GM10248 (cell line): Measurements from ENCODE around the gene SLC43A2.

Experiments used
- CTCF ChIA-PET: fragments of 300-600 bp; sonication (Branson Sonifier 250); formaldehyde crosslinking; extraction: SDS; loops from one replicate; lab custom pipeline; 2021; ENCODE audit warnings: antibody characterized with exemption; lab: Yijun Ruan, JAX
- POLR2A ChIA-PET: fragments of 350-650 bp; sonication (Branson Sonifier 250); formaldehyde crosslinking; extraction: SDS; loops from one replicate; lab custom pipeline; 2020; ENCODE audit warnings: antibody characterized with exemption; lab: Yijun Ruan, JAX
- DNase-seq: peaks from one replicate; pipeline ENCODE4 v3.0.0; 2012; ENCODE audit errors: extremely low spot score
- TF ChIP-seq, protein P1 (sequence below): IDR thresholded peaks from 2 replicates; pipeline ENCODE4 v1.5.1; 2012; ENCODE audit warnings: mild to moderate bottlenecking, low read depth; ENCODE audit errors: extremely low read depth, missing control alignments, control extremely low read depth

SLC43A2 gene

DNA sequence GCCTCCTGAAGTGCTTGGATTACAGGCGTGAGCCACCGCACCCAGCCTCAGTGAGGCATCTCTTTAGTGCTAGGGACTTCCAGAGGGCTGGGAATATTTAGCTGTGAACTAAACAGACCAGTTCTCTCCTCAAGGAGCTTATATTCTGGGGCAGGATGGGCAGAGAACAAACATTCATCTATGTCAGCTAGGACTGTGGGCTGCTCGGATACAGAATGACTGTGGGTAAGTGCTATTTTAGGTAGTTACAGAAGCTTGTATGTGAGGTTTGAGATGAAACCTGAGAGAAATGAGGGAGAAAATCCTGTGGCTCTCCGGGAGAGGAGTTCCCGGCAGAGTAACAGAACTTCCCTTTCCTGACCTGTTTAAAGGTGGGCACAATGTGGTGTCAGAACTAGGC, 106.0 kb downstream of the SLC43A2 start:
- TF ChIP-seq, protein P1, sequence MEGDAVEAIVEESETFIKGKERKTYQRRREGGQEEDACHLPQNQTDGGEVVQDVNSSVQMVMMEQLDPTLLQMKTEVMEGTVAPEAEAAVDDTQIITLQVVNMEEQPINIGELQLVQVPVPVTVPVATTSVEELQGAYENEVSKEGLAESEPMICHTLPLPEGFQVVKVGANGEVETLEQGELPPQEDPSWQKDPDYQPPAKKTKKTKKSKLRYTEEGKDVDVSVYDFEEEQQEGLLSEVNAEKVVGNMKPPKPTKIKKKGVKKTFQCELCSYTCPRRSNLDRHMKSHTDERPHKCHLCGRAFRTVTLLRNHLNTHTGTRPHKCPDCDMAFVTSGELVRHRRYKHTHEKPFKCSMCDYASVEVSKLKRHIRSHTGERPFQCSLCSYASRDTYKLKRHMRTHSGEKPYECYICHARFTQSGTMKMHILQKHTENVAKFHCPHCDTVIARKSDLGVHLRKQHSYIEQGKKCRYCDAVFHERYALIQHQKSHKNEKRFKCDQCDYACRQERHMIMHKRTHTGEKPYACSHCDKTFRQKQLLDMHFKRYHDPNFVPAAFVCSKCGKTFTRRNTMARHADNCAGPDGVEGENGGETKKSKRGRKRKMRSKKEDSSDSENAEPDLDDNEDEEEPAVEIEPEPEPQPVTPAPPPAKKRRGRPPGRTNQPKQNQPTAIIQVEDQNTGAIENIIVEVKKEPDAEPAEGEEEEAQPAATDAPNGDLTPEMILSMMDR, result no peak
- POLR2A ChIA-PET, result no interaction called here
- no peak for DNase-seq
- CTCF ChIA-PET, result interaction anchor here (1.0 kb wide), 1 partner anchor 11 kb away, joined by 4 read pairs; no protein-coding TSS in a partner anchor

DNA sequence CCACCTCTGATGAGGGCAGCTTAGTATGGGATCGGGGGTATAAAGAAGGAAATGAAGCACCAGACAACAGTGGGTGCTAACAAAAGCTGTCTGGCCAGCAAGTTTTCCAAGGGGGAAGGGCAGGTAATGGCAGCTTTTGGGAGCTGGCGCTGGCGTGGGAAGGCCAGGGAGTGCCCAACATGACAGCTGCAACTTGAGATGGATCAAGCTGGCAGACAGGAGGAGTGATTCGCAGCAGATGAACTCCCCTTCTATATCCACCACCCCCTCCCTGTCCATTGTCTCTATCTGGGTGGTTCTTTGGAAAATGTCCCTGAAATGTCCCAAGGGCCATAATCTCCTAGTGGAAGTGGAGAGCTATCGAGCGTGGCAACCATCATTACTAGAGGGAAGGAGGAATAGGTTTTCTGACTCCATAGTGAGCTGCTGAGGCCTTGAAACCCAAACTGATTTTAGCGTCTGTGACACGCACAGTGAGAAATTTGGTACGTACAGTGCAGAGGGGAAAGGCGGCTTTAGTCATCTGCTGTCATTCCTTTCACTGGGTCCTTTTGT, 107.5 kb downstream of the SLC43A2 start:
- DNase-seq, result no peak
- POLR2A ChIA-PET, result no interaction called here
- CTCF ChIA-PET, result interaction anchor here (1.1 to 3.3 kb wide), 4 partner anchors 11 to 159 kb away, joined by 3 to 8 read pairs (median 6); no protein-coding TSS in a partner anchor
- TF ChIP-seq, protein P1, result no peak

DNA sequence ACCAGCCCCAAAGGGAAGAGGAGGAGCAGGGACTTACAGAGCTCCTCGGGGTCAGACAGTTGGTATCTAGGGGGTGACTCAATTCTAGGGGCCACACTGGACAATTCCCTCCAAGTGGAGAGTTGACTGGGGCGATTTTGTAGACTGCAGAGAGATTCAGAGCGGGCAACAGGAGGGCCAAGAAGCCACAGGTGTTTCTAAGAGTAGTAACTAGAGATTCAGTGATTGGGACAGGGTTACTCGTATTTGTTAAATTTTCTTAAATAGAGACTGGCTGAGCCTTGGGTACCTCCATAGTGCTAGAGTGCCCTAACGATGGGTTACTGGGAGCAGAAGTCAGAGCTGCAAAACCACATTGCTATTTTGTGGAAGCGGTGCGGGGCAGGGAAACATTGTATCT, 109.0 kb downstream of the SLC43A2 start:
- TF ChIP-seq, protein P1, result no peak
- POLR2A ChIA-PET, result interaction anchor here (0.5 kb wide), 1 partner anchor 87 kb away, joined by 6 read pairs; no protein-coding TSS in a partner anchor
- no peak for DNase-seq
- CTCF ChIA-PET, result interaction anchor here (1.1 to 3.3 kb wide), 7 partner anchors 10 to 154 kb away, joined by 3 to 13 read pairs (median 6); no protein-coding TSS in a partner anchor
